ENCODE data around the gene RNU4-1. TPM values are rescaled to one million over a fixed set of nuclear protein-coding genes. Genes with fewer than 3 reads are reported as not detected.

The RNU4-1 gene
- total RNA-seq, 1 experiment from 2014 or later: 2,436 TPM

DNA sequence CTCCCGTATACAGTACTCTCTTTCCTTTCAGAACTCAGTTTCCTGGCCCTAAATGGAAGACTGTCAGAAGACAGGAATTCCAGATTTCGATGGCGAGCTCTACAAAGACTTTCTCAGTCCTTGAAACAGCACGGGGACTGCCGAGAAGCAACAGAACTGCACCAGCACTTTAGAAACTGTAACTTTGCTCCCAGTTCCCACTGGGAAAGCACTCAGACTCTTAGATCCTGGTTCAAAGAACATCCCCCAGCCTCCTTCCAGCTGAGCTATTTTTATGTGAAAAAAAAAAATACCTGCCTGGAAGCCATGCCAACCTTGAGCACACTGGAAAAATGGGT is 29.3 kb downstream of the RNU4-1 start:
- ChIA-PET CTCF (interaction anchor here (1.0 to 22.1 kb wide), 6 partner anchors 9 to 62 kb away, joined by 3 to 717 read pairs (median 62); partner anchors contain the start of genes RNU4-2, RPLP0 and SIRT4), POLR2A (interaction anchor here (1.0 to 12.0 kb wide), 4 partner anchors 26 to 63 kb away, joined by 3 to 198 read pairs (median 14); partner anchors contain the start of gene RPLP0)
- no peak for TF ChIP-seq MXD4 (CRISPR knock-in tag; IDR thresholded peaks at IDR 0.05; ENCODE audit: borderline replicate concordance)
- TF ChIP-seq FOXJ3 (CRISPR knock-in tag; IDR thresholded peaks at IDR 0.05; ENCODE audit: borderline replicate concordance): no peak
- no peak for TF ChIP-seq RORB (CRISPR knock-in tag; IDR thresholded peaks at IDR 0.05)
- TF ChIP-seq, protein P1, sequence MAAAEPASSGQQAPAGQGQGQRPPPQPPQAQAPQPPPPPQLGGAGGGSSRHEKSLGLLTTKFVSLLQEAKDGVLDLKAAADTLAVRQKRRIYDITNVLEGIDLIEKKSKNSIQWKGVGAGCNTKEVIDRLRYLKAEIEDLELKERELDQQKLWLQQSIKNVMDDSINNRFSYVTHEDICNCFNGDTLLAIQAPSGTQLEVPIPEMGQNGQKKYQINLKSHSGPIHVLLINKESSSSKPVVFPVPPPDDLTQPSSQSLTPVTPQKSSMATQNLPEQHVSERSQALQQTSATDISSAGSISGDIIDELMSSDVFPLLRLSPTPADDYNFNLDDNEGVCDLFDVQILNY (CRISPR knock-in tag; IDR thresholded peaks at IDR 0.05): no peak
- TF ChIP-seq CREB1 (CRISPR knock-in tag; IDR thresholded peaks at IDR 0.05): no peak
- TF ChIP-seq ZNF423 (CRISPR knock-in tag; IDR thresholded peaks at IDR 0.05): no peak
- no peaks in the 10 kb centered on the region for H3K36me3 Mint-ChIP-seq
- peak overlapping the region; percentile 69 for H3K27ac Mint-ChIP-seq
- DNase-seq (ENCODE audit: low spot score) (no peak), ATAC-seq (no peak)
- peaks cover 62% of the 10 kb centered on the region for H3K4me1 Mint-ChIP-seq
- no peaks in the 10 kb centered on the region for H3K9me3 Mint-ChIP-seq
- H3K27me3 Mint-ChIP-seq (ENCODE audit: low read depth): no peaks in the 10 kb centered on the region
- H3K4me3 Mint-ChIP-seq: peak overlapping the region; percentile 83

DNA sequence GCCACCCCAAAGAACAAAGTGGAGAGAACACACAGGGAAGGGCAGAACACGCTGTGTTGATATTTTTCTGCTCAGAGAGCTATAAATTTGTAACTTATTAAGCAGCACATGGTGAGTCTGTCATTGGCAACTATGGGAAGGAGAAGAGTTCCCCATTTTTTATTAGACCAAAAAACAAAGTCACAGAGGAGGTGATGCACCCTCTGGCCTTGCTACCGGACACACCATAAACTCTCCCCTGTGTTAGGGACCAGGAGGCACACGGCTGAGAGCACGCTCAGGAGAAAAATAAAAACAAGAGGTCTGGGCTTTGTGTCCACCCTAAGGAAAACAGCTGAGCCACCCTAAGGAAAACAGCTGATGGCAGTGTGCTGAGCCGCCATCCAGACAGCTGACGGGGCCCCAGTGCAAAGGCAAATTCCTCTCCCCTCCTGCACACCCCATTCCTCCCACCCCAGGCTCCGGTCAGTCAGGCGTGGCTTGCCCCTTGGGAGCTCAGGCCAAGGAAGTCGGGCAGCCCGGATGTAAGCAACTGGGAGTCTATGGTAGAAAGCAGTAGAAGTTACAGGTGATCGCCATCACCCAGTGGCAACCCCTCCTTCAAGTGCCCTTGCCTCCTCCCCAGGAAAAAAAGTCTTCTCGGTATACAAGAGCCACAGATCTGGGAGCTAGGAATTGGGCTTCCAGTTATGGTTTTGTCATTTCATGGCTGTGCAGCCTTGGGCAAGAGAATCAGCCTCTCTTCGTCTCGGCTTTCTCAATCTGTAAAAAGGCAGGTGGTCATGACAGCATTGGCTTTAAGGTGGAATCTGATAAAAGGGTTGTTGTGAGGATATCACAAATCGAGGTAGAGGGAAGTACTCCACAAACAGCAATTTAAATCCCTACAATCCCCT is 29.9 kb downstream of the RNU4-1 start:
- Mint-ChIP-seq H3K4me3 (peak overlapping the region; percentile 83), H3K36me3 (no peaks in the 10 kb centered on the region), H3K27me3 (ENCODE audit: low read depth) (no peaks in the 10 kb centered on the region), H3K4me1 (peaks cover 63% of the 10 kb centered on the region), H3K9me3 (no peaks in the 10 kb centered on the region), H3K27ac (peak overlapping the region; percentile 69)
- ATAC-seq (no peak), DNase-seq (ENCODE audit: low spot score) (no peak)
- ChIA-PET POLR2A (interaction anchor here (0.9 to 12.0 kb wide), 5 partner anchors 25 to 63 kb away, joined by 3 to 198 read pairs (median 6); partner anchors contain the start of gene RNU4-2), CTCF (interaction anchor here (1.0 to 22.1 kb wide), 6 partner anchors 8 to 62 kb away, joined by 3 to 717 read pairs (median 12); partner anchors contain the start of genes RNU4-2, RPLP0 and SIRT4)
- TF ChIP-seq JUN (CRISPR knock-in tag; IDR thresholded peaks at IDR 0.05) (no peak), SMAD4 (CRISPR knock-in tag; IDR thresholded peaks at IDR 0.05) (no peak), NR1H2 (CRISPR knock-in tag; IDR thresholded peaks at IDR 0.05) (no peak), NFYB (CRISPR knock-in tag; conservative IDR thresholded peaks at IDR 0.05; ENCODE audit: low read depth) (no peak), ZBTB21 (CRISPR knock-in tag; IDR thresholded peaks at IDR 0.05; ENCODE audit: borderline replicate concordance) (no peak)
- TF ChIP-seq, protein P2, sequence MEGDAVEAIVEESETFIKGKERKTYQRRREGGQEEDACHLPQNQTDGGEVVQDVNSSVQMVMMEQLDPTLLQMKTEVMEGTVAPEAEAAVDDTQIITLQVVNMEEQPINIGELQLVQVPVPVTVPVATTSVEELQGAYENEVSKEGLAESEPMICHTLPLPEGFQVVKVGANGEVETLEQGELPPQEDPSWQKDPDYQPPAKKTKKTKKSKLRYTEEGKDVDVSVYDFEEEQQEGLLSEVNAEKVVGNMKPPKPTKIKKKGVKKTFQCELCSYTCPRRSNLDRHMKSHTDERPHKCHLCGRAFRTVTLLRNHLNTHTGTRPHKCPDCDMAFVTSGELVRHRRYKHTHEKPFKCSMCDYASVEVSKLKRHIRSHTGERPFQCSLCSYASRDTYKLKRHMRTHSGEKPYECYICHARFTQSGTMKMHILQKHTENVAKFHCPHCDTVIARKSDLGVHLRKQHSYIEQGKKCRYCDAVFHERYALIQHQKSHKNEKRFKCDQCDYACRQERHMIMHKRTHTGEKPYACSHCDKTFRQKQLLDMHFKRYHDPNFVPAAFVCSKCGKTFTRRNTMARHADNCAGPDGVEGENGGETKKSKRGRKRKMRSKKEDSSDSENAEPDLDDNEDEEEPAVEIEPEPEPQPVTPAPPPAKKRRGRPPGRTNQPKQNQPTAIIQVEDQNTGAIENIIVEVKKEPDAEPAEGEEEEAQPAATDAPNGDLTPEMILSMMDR (IDR thresholded peaks at IDR 0.05): no peak

DNA sequence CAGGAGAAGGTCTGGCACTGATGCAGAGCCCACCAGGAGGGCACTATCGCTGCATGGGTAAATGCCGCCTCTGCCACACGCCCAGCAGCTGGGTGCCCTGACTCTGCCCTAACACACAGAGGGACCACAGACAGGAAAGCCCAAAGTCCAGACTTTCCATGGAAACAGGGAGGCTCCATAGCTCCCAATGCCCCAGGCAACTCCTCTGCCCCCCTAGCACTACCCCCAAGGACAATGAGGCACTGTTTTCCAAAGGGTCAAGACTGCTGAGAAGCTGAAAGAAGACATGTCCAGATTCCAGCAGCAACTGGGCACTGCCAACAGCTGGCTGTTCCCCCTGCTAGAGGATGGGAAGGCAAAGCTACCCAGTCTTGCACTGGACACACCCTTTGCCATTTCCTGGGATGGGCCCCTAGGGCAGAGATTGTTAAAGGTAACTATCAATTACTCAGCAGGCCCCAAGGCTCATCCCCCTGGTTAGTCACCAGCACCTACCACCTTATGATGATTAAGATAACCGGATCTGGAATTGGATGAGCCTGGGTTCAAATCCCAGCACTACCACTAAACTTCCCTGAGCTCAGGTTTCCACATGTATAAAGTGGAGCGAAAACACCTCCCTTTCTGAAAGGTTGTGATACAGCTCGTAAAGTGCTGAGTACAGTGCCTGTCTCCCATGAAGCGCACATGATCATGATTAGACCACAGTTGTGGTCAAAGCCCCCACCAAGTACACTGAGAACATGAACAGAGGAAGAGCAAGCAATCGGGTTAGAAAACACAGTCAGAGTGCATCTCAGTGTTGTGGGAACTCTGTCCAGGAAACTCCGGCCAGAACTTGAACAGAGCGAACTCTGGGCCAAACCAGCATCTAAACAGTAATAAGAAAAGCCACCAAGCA is 30.8 kb downstream of the RNU4-1 start:
- DNase-seq (ENCODE audit: low spot score) (no peak), ATAC-seq (no peak)
- no peaks in the 10 kb centered on the region for H3K27me3 Mint-ChIP-seq (ENCODE audit: low read depth)
- no peaks in the 10 kb centered on the region for H3K9me3 Mint-ChIP-seq
- H3K36me3 Mint-ChIP-seq: no peaks in the 10 kb centered on the region
- ChIA-PET CTCF (interaction anchor here (1.1 to 22.1 kb wide), 5 partner anchors 7 to 61 kb away, joined by 5 to 717 read pairs (median 111); partner anchors contain the start of genes RPLP0 and SIRT4), POLR2A (interaction anchor here (0.9 to 12.0 kb wide), 4 partner anchors 27 to 63 kb away, joined by 3 to 198 read pairs (median 8); partner anchors contain the start of gene RNU4-2)
- H3K4me1 Mint-ChIP-seq: peaks cover 63% of the 10 kb centered on the region
- H3K27ac Mint-ChIP-seq: peak overlapping the region; percentile 23; the same call in 1 of the 2 replicates
- H3K4me3 Mint-ChIP-seq: peak overlapping the region; percentile 1; the same call in 1 of the 2 replicates
- TF ChIP-seq NR2C2 (CRISPR knock-in tag; IDR thresholded peaks at IDR 0.05) (no peak), TEAD4 (CRISPR knock-in tag; IDR thresholded peaks at IDR 0.05) (no peak), JUN (CRISPR knock-in tag; IDR thresholded peaks at IDR 0.05) (no peak), ZNF232 (CRISPR knock-in tag; IDR thresholded peaks at IDR 0.05) (no peak)
- TF ChIP-seq, protein P3, sequence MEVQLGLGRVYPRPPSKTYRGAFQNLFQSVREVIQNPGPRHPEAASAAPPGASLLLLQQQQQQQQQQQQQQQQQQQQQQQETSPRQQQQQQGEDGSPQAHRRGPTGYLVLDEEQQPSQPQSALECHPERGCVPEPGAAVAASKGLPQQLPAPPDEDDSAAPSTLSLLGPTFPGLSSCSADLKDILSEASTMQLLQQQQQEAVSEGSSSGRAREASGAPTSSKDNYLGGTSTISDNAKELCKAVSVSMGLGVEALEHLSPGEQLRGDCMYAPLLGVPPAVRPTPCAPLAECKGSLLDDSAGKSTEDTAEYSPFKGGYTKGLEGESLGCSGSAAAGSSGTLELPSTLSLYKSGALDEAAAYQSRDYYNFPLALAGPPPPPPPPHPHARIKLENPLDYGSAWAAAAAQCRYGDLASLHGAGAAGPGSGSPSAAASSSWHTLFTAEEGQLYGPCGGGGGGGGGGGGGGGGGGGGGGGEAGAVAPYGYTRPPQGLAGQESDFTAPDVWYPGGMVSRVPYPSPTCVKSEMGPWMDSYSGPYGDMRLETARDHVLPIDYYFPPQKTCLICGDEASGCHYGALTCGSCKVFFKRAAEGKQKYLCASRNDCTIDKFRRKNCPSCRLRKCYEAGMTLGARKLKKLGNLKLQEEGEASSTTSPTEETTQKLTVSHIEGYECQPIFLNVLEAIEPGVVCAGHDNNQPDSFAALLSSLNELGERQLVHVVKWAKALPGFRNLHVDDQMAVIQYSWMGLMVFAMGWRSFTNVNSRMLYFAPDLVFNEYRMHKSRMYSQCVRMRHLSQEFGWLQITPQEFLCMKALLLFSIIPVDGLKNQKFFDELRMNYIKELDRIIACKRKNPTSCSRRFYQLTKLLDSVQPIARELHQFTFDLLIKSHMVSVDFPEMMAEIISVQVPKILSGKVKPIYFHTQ (CRISPR knock-in tag; IDR thresholded peaks at IDR 0.05): no peak
- TF ChIP-seq, protein P4, sequence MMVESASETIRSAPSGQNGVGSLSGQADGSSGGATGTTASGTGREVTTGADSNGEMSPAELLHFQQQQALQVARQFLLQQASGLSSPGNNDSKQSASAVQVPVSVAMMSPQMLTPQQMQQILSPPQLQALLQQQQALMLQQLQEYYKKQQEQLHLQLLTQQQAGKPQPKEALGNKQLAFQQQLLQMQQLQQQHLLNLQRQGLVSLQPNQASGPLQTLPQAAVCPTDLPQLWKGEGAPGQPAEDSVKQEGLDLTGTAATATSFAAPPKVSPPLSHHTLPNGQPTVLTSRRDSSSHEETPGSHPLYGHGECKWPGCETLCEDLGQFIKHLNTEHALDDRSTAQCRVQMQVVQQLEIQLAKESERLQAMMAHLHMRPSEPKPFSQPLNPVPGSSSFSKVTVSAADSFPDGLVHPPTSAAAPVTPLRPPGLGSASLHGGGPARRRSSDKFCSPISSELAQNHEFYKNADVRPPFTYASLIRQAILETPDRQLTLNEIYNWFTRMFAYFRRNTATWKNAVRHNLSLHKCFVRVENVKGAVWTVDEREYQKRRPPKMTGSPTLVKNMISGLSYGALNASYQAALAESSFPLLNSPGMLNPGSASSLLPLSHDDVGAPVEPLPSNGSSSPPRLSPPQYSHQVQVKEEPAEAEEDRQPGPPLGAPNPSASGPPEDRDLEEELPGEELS (CRISPR knock-in tag; IDR thresholded peaks at IDR 0.05): no peak
- TF ChIP-seq, protein P5, sequence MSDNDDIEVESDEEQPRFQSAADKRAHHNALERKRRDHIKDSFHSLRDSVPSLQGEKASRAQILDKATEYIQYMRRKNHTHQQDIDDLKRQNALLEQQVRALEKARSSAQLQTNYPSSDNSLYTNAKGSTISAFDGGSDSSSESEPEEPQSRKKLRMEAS (CRISPR knock-in tag; IDR thresholded peaks at IDR 0.05): no peak
- TF ChIP-seq, protein P6, sequence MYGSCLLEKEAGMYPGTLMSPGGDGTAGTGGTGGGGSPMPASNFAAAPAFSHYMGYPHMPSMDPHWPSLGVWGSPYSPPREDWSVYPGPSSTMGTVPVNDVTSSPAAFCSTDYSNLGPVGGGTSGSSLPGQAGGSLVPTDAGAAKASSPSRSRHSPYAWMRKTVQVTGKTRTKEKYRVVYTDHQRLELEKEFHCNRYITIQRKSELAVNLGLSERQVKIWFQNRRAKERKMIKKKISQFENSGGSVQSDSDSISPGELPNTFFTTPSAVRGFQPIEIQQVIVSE (CRISPR knock-in tag; IDR thresholded peaks at IDR 0.05; ENCODE audit: borderline replicate concordance): no peak
- TF ChIP-seq, protein P7, sequence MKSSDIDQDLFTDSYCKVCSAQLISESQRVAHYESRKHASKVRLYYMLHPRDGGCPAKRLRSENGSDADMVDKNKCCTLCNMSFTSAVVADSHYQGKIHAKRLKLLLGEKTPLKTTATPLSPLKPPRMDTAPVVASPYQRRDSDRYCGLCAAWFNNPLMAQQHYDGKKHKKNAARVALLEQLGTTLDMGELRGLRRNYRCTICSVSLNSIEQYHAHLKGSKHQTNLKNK (CRISPR knock-in tag; IDR thresholded peaks at IDR 0.05): no peak

Data from WTC11 (cell line).